NCI-H2171 treated with DMSO at 0.1 percent for 48 hours (cell line): Measurements from ENCODE around the gene DCAF12.
A peak's percentile ranks its signal among the peaks of the same experiment; 100 is the strongest.
"Not testable (repeated sequence)": the region's sequence is repeated elsewhere in the genome, so short reads cannot be mapped to it uniquely, and the experiment has no call there.

Source experiments
- DNase-seq: peaks from one replicate; lab custom pipeline; 2025; lab: John Stamatoyannopoulos, UW

Gene DCAF12

DNA sequence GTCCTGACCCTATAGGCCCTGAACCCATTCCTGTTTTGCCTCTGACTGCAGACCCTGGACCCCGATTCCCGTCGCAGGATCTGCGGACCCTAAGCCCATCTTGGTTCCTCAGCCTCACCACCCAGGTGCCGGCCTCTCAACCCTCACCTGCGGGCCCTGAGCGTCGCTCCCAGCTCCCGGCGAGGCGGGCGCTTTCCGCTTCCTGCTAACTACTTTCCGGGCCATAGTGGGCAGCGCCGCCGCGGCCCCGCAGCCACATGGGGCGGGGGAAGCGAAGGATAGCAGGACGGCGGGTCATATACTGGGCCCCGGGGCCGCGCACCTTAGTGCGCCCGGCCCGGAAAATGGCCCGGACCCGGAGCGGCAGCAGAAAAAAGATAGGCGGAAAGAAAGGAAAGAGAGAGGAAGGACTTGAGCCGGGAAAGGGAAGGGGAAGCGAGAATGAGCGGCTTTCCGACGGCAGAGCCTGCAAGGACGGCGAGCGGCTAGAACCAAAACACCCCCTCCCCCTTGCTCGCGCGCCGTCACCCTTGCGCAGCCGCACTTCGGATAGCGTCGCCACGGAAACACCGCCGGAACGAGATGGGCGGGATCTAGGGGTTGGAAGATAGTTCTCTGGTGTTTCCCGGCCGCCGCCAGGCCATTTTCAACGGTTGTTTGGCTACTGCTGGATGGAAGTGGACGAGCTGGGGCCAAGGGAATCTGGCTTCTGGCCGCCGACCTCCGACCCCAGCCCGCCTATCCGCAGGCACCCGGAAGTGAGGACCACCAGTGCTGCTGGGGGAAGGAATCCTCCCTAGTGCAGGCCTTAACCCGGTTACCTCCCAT lies at the start of gene DCAF12:
TSS of gene DCAF12 (minus strand) at position 492 of the 828 bp plus-strand sequence. CDS start at position 225, 267 bp downstream.
- peak; percentile 76 for DNase-seq

DNA sequence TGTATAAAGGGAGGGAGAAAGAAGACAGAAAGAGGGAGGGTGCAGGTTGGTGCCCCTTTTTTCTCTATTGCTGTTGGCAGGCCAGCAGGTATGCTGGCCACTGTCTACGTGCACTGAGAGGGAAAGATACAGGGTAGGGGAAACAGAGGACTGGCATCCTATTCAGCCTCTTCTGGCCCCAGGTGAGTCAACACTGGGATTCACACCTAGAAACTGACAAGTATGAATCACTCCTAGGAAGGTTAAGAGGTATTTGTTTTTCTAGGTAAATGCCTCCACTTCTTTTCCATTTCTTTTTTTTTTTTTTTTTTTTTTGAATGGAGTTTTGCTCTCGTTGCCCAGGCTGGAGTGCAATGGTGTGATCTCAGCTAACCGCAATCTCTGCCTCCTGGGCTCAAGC lies 49.6 kb upstream of the DCAF12 start:
- DNase-seq: no peak

DNA sequence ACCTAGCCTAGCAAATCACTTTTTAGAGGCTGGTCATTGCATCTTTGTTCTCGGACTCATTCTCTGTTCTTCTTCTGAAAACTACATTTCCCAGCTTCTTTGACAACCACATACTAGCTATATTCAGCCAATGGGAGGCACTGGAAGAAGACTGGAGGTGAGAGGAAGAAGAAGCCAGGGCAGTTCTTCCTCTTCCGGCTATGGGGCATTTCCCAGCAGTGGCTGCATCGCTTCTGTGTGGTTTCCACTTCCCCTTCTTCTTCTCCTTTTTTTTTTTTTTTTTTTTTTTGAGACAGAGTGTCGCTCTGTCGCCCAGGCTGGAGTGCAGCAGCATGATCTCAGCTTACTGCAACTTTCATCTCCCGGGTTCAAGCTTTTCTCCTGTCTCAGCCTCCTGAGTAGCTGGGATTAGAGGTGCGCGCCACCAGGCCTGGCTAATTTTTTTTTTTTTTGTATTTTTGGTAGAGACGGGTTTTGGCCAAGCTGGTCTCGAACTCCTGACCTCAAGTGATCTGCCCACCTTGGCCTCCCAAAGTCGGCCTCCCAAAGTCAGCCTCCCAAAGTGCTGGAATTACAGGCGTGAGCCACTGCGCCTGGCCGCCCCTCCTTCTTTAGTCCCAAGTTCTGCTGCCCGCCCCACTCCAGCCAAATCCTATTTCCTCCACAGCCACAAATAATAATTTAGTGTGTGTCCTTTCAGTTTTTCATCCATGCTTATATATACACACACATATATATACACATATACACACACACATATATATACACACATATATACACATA lies 45.4 kb upstream of the DCAF12 start:
- no peak for DNase-seq

DNA sequence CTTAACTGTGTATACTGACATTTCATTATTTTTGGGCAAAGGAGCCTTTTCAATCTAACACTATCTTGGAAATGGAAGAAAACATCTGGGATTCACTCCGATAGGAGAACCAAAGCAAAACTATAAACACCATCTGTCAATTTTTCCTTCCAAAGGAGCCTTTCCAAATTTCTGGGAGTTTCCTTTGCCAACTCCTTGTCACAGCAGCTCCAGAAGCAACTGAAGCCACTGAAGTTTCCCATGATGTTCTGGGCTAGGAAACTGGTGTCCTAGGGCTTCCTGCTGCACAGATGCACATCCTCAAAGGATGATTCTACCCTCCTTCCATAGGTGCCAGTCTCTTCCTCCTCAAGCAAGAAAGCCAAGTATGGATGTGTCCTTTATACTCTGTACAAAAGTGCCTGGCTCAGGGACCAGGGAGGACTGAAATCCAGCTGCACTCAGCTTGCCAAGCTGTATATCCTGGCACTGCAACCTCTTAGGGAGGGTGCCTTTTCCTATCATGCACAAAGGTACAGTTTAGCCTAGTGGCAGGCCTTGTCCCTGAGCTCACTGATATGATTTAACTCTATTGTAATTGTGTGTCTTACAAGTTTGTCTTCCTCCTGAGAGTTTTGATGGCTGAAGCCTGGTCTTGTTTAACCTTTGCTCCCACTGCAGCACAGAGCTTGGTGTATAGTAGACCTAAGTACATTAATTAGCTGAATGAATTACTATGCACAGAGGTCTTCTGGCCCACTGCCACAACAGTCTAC lies 43.9 kb upstream of the DCAF12 start:
- DNase-seq: peak; percentile 61

DNA sequence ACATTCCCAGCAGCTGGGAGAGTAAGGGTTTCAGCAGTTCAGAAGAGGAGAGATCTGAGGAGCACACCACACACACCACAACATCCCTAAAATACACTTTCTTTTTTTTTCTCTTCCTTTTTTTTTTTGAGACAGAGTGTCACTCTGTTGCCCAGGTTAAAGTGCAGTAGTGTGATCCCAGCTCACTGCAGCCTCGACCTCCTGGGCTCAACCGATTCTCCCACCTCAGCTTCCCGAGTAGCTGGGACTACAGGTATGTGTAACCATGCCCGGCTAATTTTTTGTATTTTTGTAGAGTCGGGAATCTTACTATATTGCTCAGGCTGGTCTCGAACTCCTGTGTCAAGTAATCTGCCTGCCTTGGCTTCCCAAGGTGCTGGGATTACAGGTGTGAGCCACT lies 42.6 kb upstream of the DCAF12 start:
- DNase-seq: no peak

DNA sequence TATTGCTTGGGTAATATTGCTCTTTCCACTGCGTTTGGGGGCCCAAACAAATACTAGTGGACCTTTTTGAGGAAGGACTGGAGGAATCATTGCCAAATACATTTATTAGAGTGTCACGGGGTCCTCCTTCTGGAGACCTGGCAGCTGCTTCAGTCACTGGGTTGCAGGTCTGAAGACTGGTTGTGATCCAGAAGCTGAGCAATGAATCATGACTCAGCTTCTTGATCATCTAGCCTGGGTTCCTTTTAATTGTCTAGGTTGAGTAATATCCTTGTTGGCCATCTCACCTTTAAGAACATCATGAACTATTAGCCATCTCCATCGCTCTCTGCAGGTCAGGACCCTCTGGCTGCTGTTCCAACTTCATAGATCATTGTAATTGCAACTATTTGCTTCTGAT lies 36.9 kb upstream of the DCAF12 start:
- no peak for DNase-seq

DNA sequence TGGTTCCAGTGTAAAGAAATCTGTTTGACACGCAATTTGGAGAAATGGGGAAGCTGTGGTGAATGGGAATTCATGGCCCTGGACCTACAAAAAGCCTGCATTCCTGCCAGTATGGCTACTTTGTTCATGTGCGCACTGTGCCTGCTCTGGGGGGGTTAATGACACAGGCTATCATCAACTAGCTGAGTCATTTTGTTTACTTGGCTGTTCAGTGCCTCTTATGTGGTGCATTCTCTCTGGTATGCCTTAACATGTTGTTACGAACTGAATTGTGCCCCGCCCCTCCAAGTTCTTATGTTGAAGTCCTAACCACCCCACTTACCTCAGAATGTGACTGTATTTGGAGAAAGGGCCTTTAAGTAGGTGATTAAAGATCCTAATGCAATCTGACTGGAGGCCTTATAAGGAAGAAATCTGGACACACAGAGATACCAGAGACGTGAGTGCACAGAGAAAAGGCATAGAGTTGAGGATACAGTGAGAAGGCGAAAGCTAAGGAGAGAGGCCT lies 31.9 kb upstream of the DCAF12 start:
- DNase-seq: no peak

DNA sequence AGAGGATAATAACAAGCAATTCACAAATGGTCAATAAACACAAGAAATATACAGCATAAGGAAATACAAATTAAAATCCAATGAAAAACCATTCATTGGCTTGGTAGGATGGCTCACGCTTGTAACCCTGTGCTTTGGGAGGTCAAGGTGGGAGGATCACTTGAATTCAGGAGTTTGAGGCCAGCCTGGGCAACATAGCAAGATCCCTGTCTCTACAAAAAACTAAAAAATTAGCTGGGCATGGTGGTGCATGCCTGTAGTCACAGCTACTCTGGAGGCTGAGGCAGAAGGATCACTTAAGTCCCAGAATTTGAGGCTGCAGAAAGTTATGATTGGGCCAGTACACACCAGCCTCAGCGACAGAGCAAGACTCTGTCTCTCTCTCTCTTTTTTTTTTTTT lies 31.4 kb upstream of the DCAF12 start:
- no peak for DNase-seq

DNA sequence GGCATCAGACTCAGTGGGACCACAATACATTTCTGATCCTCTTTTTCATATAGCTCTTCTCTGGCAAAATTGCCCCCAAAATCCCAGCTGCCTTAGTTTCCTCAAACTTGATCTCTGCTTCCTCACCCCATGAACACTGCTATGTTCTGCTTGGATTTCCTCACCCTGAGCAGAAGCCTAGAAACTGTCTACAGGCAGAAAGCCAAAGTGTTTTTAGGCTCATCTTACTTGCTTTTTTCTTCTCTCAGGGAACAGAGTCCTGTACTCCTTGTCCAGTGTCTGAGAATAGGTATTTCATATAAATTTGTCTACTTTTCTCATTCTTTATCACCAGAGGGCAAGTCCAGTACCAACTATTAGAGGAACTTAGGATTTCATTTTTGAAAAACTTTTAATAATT lies 30.8 kb upstream of the DCAF12 start:
- no peak for DNase-seq

DNA sequence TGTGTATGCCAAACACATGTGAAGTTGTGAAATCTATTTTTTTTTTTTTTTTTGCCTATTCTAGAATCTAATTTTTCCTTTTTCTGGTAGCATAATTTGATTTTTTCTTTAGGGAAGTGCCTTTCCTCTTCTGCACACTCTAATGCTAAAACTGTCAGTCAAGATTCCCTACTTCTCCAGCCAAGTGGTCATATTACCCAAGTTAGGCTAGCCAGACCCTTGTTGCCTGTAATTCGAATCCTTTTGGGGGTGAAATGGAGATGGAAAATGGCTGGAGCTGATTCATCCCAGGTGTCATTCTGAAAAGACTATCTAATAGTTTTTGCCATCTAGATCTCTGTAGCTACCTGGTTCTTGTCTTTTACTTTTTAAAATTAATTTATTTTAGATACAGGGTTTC lies 27.6 kb upstream of the DCAF12 start:
- peak; percentile 31 for DNase-seq

DNA sequence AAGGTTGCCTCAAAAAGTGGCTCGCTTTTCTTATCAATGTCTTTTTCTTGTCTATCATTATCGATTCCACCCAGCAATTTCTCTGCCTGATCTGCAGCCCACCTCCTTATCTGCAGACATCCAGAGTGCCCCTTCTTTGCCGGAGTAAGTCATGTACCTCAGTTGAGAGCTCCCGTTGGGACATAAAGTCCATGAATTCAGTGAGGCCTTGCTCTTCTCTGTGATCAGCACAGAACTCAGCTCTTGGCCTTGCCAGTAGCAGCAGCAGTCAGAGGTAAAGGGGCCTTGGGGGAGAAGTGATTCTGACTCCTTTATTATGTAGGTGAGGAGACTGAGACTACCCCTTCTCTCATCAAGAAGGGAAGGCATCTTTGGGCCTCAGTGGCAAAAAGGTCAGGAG lies 24.9 kb upstream of the DCAF12 start:
- no peak for DNase-seq

DNA sequence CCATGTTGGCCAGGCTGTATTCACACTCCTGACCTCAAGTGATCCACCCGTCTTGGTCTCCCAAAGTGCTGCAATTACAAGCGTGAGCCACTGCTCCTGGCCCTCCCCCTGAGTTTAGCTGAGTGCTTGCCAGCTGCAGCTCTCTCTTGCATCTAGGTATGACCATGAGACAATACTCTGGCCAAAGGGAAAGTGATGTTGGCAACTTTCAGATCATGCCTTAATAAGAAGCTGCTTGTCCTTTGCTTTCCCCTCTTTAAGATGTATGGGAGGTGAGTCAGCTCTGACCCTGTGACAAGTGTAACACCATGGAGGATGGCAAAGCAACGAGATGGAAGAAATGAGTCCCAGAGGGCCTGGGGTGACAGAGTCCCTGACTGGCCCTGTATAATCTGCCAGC lies 18.7 kb upstream of the DCAF12 start:
- DNase-seq: no peak

DNA sequence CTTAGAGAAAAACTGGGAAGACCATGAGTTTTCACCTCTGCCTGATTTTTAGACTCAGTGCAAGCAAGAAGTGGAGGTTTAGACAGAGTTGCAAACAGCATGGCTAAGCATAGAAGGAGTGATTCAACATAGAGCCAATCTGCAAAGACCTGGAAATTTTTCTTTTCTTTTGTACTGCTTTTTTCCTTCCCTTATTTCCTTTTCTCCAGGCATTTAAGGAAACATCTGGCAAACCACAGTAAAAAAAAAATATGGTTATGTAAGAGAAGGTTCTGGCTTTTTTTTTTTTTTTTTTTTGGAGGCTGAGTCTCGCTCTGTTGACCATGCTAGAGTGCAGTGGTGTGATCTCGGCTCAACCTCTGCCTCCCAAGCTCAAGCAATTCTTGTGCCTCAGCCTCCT lies 16.6 kb upstream of the DCAF12 start:
- DNase-seq: no peak

DNA sequence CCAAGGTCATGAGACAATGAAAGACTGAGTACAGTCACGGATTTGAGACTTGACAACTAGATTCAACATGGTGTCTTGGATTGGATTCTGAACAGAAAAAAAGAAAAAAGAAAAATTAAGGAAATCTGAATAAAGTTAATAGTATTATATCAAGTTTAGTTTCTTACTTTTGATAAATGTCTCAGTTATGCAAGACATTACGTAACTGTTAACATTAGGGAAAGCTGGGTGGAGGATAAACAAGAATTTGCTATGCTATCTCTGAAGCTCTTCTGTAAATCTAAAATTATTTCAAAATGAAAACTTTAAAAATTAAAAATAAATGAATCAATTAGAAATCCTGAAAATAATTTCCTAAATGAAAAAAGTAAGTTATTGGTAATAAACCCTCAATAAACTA lies 14.4 kb upstream of the DCAF12 start:
- no peak for DNase-seq

DNA sequence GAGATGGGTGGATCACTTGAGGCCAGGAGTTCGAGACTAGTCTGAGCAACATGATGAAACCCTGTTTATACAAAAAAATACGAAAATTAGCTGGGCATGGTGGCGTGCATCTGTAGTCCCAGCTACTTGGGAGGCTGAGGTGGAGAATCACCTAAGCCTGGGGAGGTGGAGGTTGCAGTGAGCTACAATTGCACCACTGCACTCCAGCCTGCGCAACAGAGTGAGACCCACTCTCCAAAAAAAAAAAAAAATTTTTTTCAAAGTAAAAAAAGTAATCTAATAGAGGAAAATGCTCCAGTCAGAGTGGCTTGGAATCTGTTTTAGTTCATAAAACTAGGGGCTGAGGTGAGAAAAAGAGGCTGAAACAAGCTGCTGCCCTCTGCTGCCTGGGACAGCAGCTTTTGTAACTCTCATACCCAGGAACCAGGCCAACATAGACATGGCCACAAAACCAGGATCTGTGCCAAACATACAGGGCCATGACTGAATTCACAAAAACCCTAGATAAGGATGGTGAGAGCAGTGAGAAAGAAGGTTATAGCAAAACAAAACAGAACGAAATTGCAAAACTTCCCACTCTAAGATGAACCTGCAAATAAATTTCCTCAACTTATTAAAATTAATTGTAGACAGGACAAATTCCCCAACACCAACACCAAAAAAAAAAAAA lies 13.1 kb upstream of the DCAF12 start:
- DNase-seq: no peak

DNA sequence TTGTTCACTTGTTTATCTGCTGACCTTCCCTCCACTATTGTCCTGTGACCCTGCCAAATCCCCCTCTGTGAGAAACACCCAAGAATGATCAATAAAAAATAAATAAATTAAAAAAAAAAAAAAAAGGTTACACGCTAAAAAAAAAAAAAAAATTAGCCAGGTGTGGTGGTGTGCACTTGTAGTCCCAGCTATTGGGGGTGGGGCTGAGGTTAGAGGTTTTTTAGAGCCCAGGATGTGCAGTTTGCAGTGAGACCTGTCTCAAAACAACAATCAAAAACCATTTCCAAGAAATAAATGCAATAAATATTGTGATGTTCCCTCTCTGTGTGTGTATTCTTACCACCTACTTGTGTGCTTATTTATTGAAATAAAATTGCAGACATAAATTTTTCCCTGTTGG lies 12.1 kb upstream of the DCAF12 start:
- not testable (repeated sequence) for DNase-seq

DNA sequence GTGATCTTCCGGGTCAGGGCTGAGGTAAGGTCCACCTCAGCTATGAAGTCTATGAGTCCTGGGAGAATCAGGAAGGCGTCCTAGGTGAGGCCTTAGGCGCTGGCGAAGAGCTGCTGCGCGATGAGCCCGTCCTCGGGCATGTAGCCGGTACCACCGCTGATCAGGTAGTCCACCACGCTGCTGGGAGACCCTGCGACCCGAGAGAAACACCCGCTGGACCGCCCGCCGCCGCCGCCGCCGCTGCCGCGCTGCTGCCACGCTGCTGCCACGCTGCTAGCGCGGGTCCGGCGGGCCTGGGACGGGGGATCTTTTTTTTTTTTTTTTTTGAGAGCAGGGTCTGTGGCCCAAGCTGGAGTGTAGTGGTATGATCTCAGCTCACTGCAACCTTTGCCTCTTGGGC lies 8.0 kb upstream of the DCAF12 start:
- DNase-seq: no peak

DNA sequence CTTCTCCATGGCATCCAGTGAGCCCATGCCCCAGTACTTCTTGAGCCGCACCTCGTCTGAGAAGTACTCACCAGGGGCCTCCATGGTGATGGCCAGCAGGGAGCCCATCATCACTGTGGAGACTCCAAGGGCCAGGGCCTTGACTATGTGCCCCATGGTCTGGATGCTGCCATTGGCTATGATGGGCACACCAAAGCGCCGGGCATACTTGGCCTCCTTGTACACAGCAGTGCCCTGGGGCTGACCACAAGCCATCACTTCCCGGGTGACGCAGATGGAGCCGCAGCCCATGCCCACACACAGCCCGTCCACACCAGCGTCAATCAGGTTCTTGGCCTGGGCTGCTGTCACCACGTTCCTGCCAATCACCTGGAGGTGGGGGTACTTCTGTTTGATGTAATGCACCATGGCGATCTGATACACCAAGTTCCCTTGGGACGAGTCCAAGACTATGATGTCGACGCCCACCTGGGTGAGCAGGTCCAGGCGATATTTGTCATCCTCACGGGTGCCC lies 7.0 kb upstream of the DCAF12 start:
- DNase-seq: no peak

DNA sequence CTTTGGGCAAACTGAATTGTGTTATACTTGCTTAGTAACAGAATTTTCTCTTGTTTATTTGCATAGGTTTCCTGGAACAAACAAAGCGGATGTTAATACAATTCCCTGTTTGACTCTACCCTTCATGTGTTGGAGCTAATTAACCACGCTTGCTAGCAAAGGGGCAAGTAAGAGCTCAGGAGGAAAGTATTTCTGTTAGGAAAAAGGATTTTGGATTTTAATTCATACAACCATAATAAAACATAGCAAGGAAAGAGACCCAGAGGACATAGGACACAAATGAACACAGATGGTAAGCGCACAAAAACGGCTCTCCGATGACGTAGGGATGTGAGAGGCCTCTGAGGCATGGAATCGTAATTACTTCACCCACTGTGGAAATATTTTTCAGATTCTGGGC lies 5.1 kb upstream of the DCAF12 start:
- DNase-seq: no peak

DNA sequence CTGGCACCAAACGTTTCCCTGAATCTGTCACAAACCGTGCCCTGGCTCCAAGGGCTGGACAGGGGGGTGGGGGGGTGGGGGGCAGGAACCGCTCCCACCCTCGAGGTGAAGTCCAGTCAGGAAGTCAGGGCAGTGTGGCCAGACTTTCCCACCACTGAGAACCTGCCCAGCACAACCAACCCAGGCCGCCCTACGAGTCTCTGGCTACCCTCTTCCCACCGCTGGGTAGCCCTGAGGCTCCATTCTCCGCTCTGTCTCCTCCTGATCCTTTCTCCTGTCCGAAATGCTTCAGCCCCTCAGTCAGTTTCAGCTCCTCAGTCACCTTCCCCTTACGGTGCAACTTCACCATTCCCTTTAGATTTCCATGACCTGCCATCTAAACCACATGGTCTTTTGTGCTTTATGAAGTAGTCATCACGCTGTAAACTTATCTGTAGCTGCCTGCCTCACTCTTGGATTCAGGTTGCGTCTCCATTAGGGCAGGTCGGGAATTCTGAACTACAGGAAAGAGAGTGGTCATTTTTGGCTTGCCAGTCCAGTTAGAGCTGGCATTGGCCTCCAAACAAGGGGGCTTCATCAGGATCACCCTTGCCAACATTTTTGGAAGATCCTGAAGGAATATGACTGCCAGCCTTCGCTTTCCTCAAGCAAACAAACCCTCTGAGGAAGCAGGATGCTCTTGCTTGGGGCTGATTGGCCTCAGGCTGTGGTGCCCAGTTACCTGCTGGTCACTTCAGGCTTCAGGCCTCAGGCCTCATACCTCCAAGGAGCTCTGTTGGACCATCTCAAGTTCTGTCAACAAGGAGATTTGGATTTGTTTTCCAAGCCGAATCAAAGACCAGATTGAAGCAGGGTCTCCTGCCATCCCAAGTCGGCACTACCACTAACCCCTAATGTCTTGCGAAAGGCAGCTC lies 794 bp upstream of the DCAF12 start:
- no peak for DNase-seq
